ENCODE results near the gene THSD4. TPM values are rescaled to one million over a fixed set of nuclear protein-coding genes. Genes with fewer than 3 reads are reported as not detected.

Gene THSD4
- polyA plus RNA-seq, 1 donor from 2014 or later = 0.46 TPM

- Histone ChIP-seq H3K27me3 (ENCODE audit: insufficient read depth, low read depth, low read length) (no peaks in the 10 kb centered on the region), H2AFZ (ENCODE audit: low read depth, low read length) (no peak overlapping the region), H3K9me3 (ENCODE audit: low read length) (no peaks in the 10 kb centered on the region), H3K27ac (ENCODE audit: low read length) (no peak overlapping the region), H4K20me1 (ENCODE audit: insufficient read depth) (no peaks in the 10 kb centered on the region), H3K9me2 (ENCODE audit: insufficient read depth, low read length) (no peaks in the 10 kb centered on the region), H3K9ac (ENCODE audit: low read length) (no peak overlapping the region), H3K4me2 (ENCODE audit: low read length) (no peak overlapping the region), H3K79me2 (replicated peaks; ENCODE audit: insufficient read depth, low read length) (no peaks in the 10 kb centered on the region), H3K36me3 (ENCODE audit: insufficient read depth, low read length) (no peaks in the 10 kb centered on the region), H3K4me3 (ENCODE audit: low read length) (no peak overlapping the region), H3F3A (ENCODE audit: insufficient read depth, low read length, poor library complexity, severe bottlenecking) (no peaks in the 10 kb centered on the region)
- no peak for TF ChIP-seq REST (IDR thresholded peaks at IDR 0.05; ENCODE audit: borderline replicate concordance)
- TF ChIP-seq TAF1 (IDR thresholded peaks at IDR 0.05; ENCODE audit: low read depth) = no peak
Measured at GRCh38 chr15:71409541-71409940, 294.3 kb downstream of the THSD4 start.

- Histone ChIP-seq H3K27me3 (ENCODE audit: insufficient read depth, low read depth, low read length) (no peaks in the 10 kb centered on the region), H3K79me2 (replicated peaks; ENCODE audit: insufficient read depth, low read length) (no peaks in the 10 kb centered on the region), H3K9me2 (ENCODE audit: insufficient read depth, low read length) (no peaks in the 10 kb centered on the region), H3K9me3 (ENCODE audit: low read length) (no peaks in the 10 kb centered on the region), H3K4me3 (ENCODE audit: low read length) (no peak overlapping the region), H3K36me3 (ENCODE audit: insufficient read depth, low read length) (no peaks in the 10 kb centered on the region), H3K4me2 (ENCODE audit: low read length) (no peak overlapping the region), H3F3A (ENCODE audit: insufficient read depth, low read length, poor library complexity, severe bottlenecking) (no peaks in the 10 kb centered on the region), H4K20me1 (ENCODE audit: insufficient read depth) (no peaks in the 10 kb centered on the region), H2AFZ (ENCODE audit: low read depth, low read length) (no peak overlapping the region), H3K27ac (ENCODE audit: low read length) (no peak overlapping the region), H3K9ac (ENCODE audit: low read length) (no peak overlapping the region)
- TF ChIP-seq TAF1 (IDR thresholded peaks at IDR 0.05; ENCODE audit: low read depth) (no peak), EZH2 (IDR thresholded peaks at IDR 0.05; ENCODE audit: borderline replicate concordance, insufficient read depth, low read length, poor library complexity, severe bottlenecking) (no peak), MXI1 (conservative IDR thresholded peaks at IDR 0.05; ENCODE audit: poor library complexity, severe bottlenecking) (no peak), POLR2AphosphoS5 (IDR thresholded peaks at IDR 0.05) (no peak), RAD21 (conservative IDR thresholded peaks at IDR 0.05) (no peak), EP300 (conservative IDR thresholded peaks at IDR 0.05; ENCODE audit: poor library complexity, severe bottlenecking) (no peak), REST (IDR thresholded peaks at IDR 0.05; ENCODE audit: borderline replicate concordance) (no peak), SMC3 (conservative IDR thresholded peaks at IDR 0.05; ENCODE audit: poor library complexity) (no peak)
- TF ChIP-seq, protein P1, sequence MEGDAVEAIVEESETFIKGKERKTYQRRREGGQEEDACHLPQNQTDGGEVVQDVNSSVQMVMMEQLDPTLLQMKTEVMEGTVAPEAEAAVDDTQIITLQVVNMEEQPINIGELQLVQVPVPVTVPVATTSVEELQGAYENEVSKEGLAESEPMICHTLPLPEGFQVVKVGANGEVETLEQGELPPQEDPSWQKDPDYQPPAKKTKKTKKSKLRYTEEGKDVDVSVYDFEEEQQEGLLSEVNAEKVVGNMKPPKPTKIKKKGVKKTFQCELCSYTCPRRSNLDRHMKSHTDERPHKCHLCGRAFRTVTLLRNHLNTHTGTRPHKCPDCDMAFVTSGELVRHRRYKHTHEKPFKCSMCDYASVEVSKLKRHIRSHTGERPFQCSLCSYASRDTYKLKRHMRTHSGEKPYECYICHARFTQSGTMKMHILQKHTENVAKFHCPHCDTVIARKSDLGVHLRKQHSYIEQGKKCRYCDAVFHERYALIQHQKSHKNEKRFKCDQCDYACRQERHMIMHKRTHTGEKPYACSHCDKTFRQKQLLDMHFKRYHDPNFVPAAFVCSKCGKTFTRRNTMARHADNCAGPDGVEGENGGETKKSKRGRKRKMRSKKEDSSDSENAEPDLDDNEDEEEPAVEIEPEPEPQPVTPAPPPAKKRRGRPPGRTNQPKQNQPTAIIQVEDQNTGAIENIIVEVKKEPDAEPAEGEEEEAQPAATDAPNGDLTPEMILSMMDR (IDR thresholded peaks at IDR 0.05; ENCODE audit: poor library complexity, severe bottlenecking) = no peak
Measured at GRCh38 chr15:71410347-71410746, 295.1 kb downstream of the THSD4 start.

All from neural cell (in vitro differentiated cells).